Stimulated activated CD4-positive, alpha-beta T cell treated with anti-CD3 and anti-CD28 coated beads, Interleukin-2, amount 100 ng/mL, for 24 hours (primary cell): ENCODE measurements around the gene KDM3B.

ENCODE experiments used
- DNase-seq, 2 donors: peaks; one replicate each; pipeline ENCODE4 v3.0.0-alpha.2; 2020

The KDM3B gene

GRCh38 chr5:138450971-138451370, 98.5 kb downstream of the KDM3B start:
- no peak for DNase-seq

GRCh38 chr5:138452720-138453119, 100.2 kb downstream of the KDM3B start:
- DNase-seq: no peak

GRCh38 chr5:138453590-138453989, 101.1 kb downstream of the KDM3B start:
- DNase-seq: no peak

- no peak for DNase-seq
These were observed 101.6 kb downstream of the KDM3B start for GRCh38 chr5:138454121-138454520.

GRCh38 chr5:138455232-138455930, 102.9 kb downstream of the KDM3B start:
- DNase-seq: no peak

- DNase-seq: no peak
These were observed 105.2 kb downstream of the KDM3B start for GRCh38 chr5:138457531-138458275.

- no peak for DNase-seq
These were observed 105.9 kb downstream of the KDM3B start for GRCh38 chr5:138458384-138458783.

GRCh38 chr5:138458856-138459255, 106.4 kb downstream of the KDM3B start:
- DNase-seq: no peak

GRCh38 chr5:138459311-138459933, 106.9 kb downstream of the KDM3B start:
- DNase-seq: peak; percentile 85 to 89

GRCh38 chr5:138460032-138460693, 107.7 kb downstream of the KDM3B start:
- DNase-seq: no peak

- DNase-seq: no peak
These were observed 109.0 kb downstream of the KDM3B start for GRCh38 chr5:138461343-138462125.

- no peak for DNase-seq
These were observed 111.0 kb downstream of the KDM3B start for GRCh38 chr5:138463419-138464007.

GRCh38 chr5:138464008-138464387, 111.5 kb downstream of the KDM3B start:
- peak; percentile 93 to 95 for DNase-seq

GRCh38 chr5:138464388-138465260, 112.1 kb downstream of the KDM3B start:
- peak; percentile 93 to 96 for DNase-seq

GRCh38 chr5:138465261-138466124, 113.0 kb downstream of the KDM3B start, which contains the start of gene EGR1:
Gene EGR1 (plus strand): TSS chr5:138465479. CDS start chr5:138465762, 283 bp downstream.
- DNase-seq: peak; percentile 92 to 95

GRCh38 chr5:138466125-138466899, 113.8 kb downstream of the KDM3B start:
- no peak for DNase-seq

- DNase-seq: no peak
These were observed 114.6 kb downstream of the KDM3B start for GRCh38 chr5:138466900-138467710.

- no peak for DNase-seq
These were observed 115.2 kb downstream of the KDM3B start for GRCh38 chr5:138467711-138468132.
